MCF 10A (cell line): ENCODE data around the gene KCNIP3. TPM values are rescaled to one million over a fixed set of nuclear protein-coding genes. Genes with fewer than 3 reads are reported as not detected.

Experiments used
- BruUV-seq: library from RNA; stranded (reverse); fragments of 400-500 nt; replicated peaks from 2 replicates; lab custom pipeline; 2021; lab: Mats Ljungman, UMichigan
- CTCF ChIA-PET: fragments of 300-600 bp; sonication (Branson Sonifier 250); formaldehyde crosslinking; extraction: SDS; loops from one replicate; lab custom pipeline; 2021; ENCODE audit warnings: antibody characterized with exemption, inconsistent platforms; lab: Yijun Ruan, JAX
- POLR2A ChIA-PET: fragments of 300-600, 350-650 bp; sonication (Branson Sonifier 250); formaldehyde crosslinking; extraction: SDS; loops from one replicate; lab custom pipeline; 2020; ENCODE audit warnings: antibody characterized with exemption, inconsistent platforms; lab: Yijun Ruan, JAX
- DNase-seq: peaks from one replicate; pipeline ENCODE4 v3.0.0-alpha.2; 2018; ENCODE audit not compliant: unreplicated experiment
- H3K27ac Mint-ChIP-seq: one replicate; pipeline ENCODE4 v1.8.0; 2022; ENCODE audit warnings: mild to moderate bottlenecking, low read depth, mixed read lengths; ENCODE audit not compliant: unreplicated experiment
- H3K27me3 Mint-ChIP-seq: one replicate; pipeline ENCODE4 v1.8.0; 2022; ENCODE audit warnings: mixed read lengths; ENCODE audit not compliant: insufficient read depth, unreplicated experiment
- H3K36me3 Mint-ChIP-seq: one replicate; pipeline ENCODE4 v1.8.0; 2022; ENCODE audit warnings: mild to moderate bottlenecking, moderate library complexity, mixed read lengths; ENCODE audit not compliant: insufficient read depth, unreplicated experiment
- H3K4me1 Mint-ChIP-seq: one replicate; pipeline ENCODE4 v1.8.0; 2022; ENCODE audit warnings: mixed read lengths; ENCODE audit not compliant: insufficient read depth, unreplicated experiment
- H3K4me3 Mint-ChIP-seq: one replicate; pipeline ENCODE4 v1.8.0; 2022; ENCODE audit warnings: mild to moderate bottlenecking, moderate library complexity, mixed read lengths; ENCODE audit not compliant: unreplicated experiment
- H3K9me3 Mint-ChIP-seq: one replicate; pipeline ENCODE4 v1.8.0; 2022; ENCODE audit warnings: mixed read lengths; ENCODE audit not compliant: unreplicated experiment
- intact Hi-C: fragments of 100-400 bp; cut with micrococcal nuclease; formaldehyde crosslinking; loops from 2 replicates; pipeline ENCODE4 v1.14.1; 2022
- total RNA-seq: library from RNA; stranded (reverse); gene quantifications from 2 replicates; pipeline ENCODE4 v1.2.3, GENCODE V29; 2022
- TF ChIP-seq, protein P1 (sequence below): fragments of 200-600 bp; IDR thresholded peaks from one replicate; pipeline ENCODE4 v1.8.0; 2022; ENCODE audit warnings: antibody characterized with exemption, mild to moderate bottlenecking; ENCODE audit not compliant: unreplicated experiment

The KCNIP3 gene
- total RNA-seq, 1 experiment from 2014 or later = 15.6 TPM

DNA sequence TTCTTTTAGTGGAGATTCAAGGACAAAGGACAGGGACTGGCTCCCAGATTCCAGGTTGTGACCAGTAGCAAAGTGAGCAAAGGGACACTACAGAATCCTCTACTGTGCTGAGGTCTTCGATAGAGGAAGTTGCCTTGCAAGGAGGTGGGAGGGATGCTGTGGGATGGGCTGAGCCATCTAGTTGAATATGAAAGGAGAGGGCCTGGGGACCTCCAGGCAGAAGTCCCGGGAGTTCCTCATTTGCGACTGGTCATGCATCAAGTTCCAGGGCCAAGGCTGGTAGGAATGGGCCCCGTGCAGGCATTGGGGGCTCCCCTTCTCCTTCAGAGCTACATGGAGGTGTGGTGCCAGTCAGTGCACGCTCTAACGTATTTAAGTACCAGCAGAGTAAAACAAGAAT is 35.5 kb upstream of the KCNIP3 start:
- no peaks in the 10 kb centered on the region for H3K27me3 Mint-ChIP-seq
- no peak overlapping the region for H3K4me3 Mint-ChIP-seq
- ChIA-PET POLR2A (interaction anchor here (1.0 kb wide), 1 partner anchor 11 kb away, joined by 3 read pairs; no protein-coding TSS in a partner anchor), CTCF (interaction anchor here (0.7 to 2.7 kb wide), 3 partner anchors 16 to 30 kb away, joined by 5 to 21 read pairs (median 15); no protein-coding TSS in a partner anchor)
- H3K36me3 Mint-ChIP-seq = peaks cover 16% of the 10 kb centered on the region
- peaks cover 27% of the 10 kb centered on the region for H3K4me1 Mint-ChIP-seq
- H3K9me3 Mint-ChIP-seq = no peaks in the 10 kb centered on the region
- DNase-seq = no peak
- no peak overlapping the region for H3K27ac Mint-ChIP-seq
- TF ChIP-seq, protein P1, sequence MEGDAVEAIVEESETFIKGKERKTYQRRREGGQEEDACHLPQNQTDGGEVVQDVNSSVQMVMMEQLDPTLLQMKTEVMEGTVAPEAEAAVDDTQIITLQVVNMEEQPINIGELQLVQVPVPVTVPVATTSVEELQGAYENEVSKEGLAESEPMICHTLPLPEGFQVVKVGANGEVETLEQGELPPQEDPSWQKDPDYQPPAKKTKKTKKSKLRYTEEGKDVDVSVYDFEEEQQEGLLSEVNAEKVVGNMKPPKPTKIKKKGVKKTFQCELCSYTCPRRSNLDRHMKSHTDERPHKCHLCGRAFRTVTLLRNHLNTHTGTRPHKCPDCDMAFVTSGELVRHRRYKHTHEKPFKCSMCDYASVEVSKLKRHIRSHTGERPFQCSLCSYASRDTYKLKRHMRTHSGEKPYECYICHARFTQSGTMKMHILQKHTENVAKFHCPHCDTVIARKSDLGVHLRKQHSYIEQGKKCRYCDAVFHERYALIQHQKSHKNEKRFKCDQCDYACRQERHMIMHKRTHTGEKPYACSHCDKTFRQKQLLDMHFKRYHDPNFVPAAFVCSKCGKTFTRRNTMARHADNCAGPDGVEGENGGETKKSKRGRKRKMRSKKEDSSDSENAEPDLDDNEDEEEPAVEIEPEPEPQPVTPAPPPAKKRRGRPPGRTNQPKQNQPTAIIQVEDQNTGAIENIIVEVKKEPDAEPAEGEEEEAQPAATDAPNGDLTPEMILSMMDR = no peak
- no TSS peak for BruUV-seq
- intact Hi-C loops = no loop called here

DNA sequence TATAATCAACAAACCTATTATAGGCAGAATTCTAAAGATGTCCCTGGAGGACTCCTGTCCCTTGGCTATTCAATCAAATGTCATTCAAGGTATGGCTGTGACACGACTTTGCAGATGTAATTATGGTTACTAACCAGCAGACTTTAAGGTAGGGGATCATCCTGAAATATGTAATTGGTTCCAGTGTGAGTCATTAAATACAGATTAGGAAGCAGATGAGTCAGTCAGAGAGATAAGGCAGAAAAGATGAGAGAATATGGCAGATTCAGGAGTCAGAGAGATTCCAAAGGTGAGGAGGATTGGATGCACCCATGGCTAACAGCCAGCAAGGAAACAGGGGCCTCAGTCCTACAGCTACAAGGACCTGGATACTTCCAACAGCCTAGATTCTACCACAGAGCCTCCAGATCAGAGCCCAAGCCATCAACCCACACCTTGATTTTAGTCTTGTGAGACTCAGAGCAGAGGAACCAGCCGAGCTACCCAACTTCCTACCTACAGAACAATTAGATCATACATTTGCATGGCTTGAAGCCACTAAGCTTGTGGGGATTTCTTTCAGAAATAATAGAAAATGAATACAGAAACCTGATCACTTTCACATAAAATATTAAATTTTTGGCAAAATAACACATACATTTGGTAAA is 34.1 kb upstream of the KCNIP3 start:
- no peaks in the 10 kb centered on the region for H3K9me3 Mint-ChIP-seq
- intact Hi-C loops = no loop called here
- POLR2A ChIA-PET = interaction anchor here (1.5 kb wide), 1 partner anchor 15 kb away, joined by 4 read pairs; no protein-coding TSS in a partner anchor

DNA sequence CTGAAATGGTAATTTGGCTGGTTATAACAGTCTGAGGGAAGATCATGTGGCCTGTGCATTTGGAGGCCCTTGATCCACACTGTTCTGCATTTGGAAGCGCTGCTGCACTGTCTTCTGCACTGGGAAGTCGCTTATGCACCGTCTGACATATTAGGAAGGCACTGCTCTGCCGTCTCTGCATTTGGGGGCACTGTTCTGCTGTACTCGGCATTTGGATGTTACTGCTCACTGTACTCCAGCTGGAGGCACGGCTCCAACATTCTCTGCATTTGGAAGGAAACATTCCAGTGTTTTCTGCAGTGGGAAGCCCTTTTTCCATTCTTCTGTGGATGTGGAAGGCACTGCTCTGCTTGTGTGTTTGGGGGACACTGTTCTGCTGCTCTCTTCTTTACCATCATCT is 32.5 kb upstream of the KCNIP3 start:
- intact Hi-C loops = no loop called here
- no TSS peak for BruUV-seq
- peaks cover 16% of the 10 kb centered on the region for H3K36me3 Mint-ChIP-seq

More for the DNA sequence above, 34.1 kb upstream of the KCNIP3 start:
- H3K4me1 Mint-ChIP-seq = peaks cover 27% of the 10 kb centered on the region
- CTCF ChIA-PET = interaction anchor here (2.5 kb wide), 1 partner anchor 31 kb away, joined by 21 read pairs; no protein-coding TSS in a partner anchor
- H3K4me3 Mint-ChIP-seq = no peak overlapping the region
- no peak overlapping the region for H3K27ac Mint-ChIP-seq
- TF ChIP-seq, protein P1 = no peak
- peaks cover 16% of the 10 kb centered on the region for H3K36me3 Mint-ChIP-seq
- H3K27me3 Mint-ChIP-seq = no peaks in the 10 kb centered on the region
- DNase-seq = no peak
- BruUV-seq = no TSS peak

DNA sequence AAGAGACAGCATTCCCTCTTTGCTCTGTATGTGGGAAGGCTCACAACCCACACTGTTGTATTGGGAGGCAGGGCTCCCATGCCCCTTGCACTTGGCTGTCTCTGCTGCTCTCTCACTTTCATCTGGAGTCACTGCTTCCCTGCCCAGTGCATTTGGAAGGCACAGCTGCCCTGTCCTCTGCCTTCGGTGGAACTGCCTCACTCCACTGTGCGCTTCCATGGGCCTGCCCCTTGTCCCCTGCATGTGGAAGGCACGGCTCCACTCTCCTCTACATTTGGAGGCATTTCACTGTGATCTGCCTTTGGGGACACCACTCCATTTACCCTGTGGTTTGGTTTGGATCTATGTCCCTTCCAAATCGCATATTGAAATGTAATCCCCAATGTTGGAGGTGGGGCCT is 32.0 kb upstream of the KCNIP3 start:
- Mint-ChIP-seq H3K27me3 (no peaks in the 10 kb centered on the region), H3K27ac (no peak overlapping the region), H3K4me1 (peaks cover 14% of the 10 kb centered on the region), H3K4me3 (no peak overlapping the region), H3K9me3 (no peaks in the 10 kb centered on the region), H3K36me3 (peaks cover 15% of the 10 kb centered on the region)
- DNase-seq = no peak
- no TSS peak for BruUV-seq
- ChIA-PET CTCF (interaction anchor here (0.6 kb wide), 1 partner anchor 91 kb away, joined by 4 read pairs; no protein-coding TSS in a partner anchor), POLR2A (interaction anchor here (0.6 kb wide), 1 partner anchor 11 kb away, joined by 3 read pairs; no protein-coding TSS in a partner anchor)
- TF ChIP-seq, protein P1 = no peak
- intact Hi-C loops = no loop called here

More for the DNA sequence above, 32.5 kb upstream of the KCNIP3 start:
- no peak for DNase-seq
- POLR2A ChIA-PET = no interaction called here
- peaks cover 19% of the 10 kb centered on the region for H3K4me1 Mint-ChIP-seq
- no peaks in the 10 kb centered on the region for H3K9me3 Mint-ChIP-seq
- H3K4me3 Mint-ChIP-seq = no peak overlapping the region
- H3K27ac Mint-ChIP-seq = no peak overlapping the region
- TF ChIP-seq, protein P1 = no peak
- CTCF ChIA-PET = no interaction called here
- no peaks in the 10 kb centered on the region for H3K27me3 Mint-ChIP-seq
